BJ (cell line): Measurements from ENCODE around the gene ITK. TPM values are rescaled to one million over a fixed set of nuclear protein-coding genes. Genes with fewer than 3 reads are reported as not detected.

ENCODE experiments used
- CTCF ChIA-PET: fragments of 350-600 bp; formaldehyde crosslinking; extraction: SDS; loops from one replicate; lab custom pipeline; 2021; ENCODE audit warnings: antibody characterized with exemption, inconsistent platforms; lab: Yijun Ruan, JAX
- POLR2A ChIA-PET: fragments of 300-600 bp; sonication (Branson Sonifier 250); formaldehyde crosslinking; extraction: SDS; loops from one replicate; lab custom pipeline; 2021; ENCODE audit warnings: antibody characterized with exemption; lab: Charles Lee
- DNase-seq: peaks from one replicate; pipeline ENCODE4 v3.0.0-alpha.2; 2011; ENCODE audit warnings: low read depth
- H3K27me3 ChIP-seq: 2 replicates; pipeline ENCODE4 v1.6.0; 2011; ENCODE audit warnings: low read length; ENCODE audit not compliant: control insufficient read depth, insufficient read depth
- H3K36me3 ChIP-seq: 2 replicates; pipeline ENCODE4 v1.5.1; 2011; ENCODE audit warnings: low read length; ENCODE audit not compliant: control insufficient read depth, insufficient read depth
- H3K4me3 ChIP-seq: 2 replicates; pipeline ENCODE4 v1.5.1; 2011; ENCODE audit warnings: low read depth, mild to moderate bottlenecking, control low read depth, low read length
- CTCF ChIP-seq: IDR thresholded peaks from 2 replicates; pipeline ENCODE4 v1.5.1; 2011; ENCODE audit warnings: low read depth, mild to moderate bottlenecking, control low read depth, inconsistent platforms, low read length, moderate library complexity; ENCODE audit not compliant: insufficient read depth
- polyA plus RNA-seq: library from polyadenylated mRNA; depleted of rRNA; stranded (reverse); fragments of >200 nt; gene quantifications from 2 replicates; pipeline ENCODE4 v1.2.3, GENCODE V29; 2011

The ITK gene
- polyA plus RNA-seq, 1 experiment = not detected

GRCh38 chr5:157155297-157155696 is 25.3 kb upstream of the ITK start:
- TF ChIP-seq CTCF = no peak
- DNase-seq = no peak
- no peak overlapping the region for H3K4me3 ChIP-seq
- POLR2A ChIA-PET = no interaction called here
- peaks cover 2% of the 10 kb centered on the region; the same call in 1 of the 2 replicates for H3K27me3 ChIP-seq
- CTCF ChIA-PET = no interaction called here
- H3K36me3 ChIP-seq = no peaks in the 10 kb centered on the region

GRCh38 chr5:157157293-157157891 is 23.2 kb upstream of the ITK start:
- Histone ChIP-seq H3K27me3 (peaks cover 2% of the 10 kb centered on the region; the same call in 1 of the 2 replicates), H3K4me3 (no peak overlapping the region), H3K36me3 (no peaks in the 10 kb centered on the region)
- CTCF ChIA-PET = no interaction called here
- POLR2A ChIA-PET = no interaction called here
- TF ChIP-seq CTCF = no peak
- DNase-seq = no peak

GRCh38 chr5:157159209-157159751 is 21.4 kb upstream of the ITK start:
- ChIA-PET CTCF (no interaction called here), POLR2A (no interaction called here)
- H3K27me3 ChIP-seq = peaks cover 2% of the 10 kb centered on the region; the same call in 1 of the 2 replicates
- no peak for TF ChIP-seq CTCF
- no peaks in the 10 kb centered on the region for H3K36me3 ChIP-seq
- H3K4me3 ChIP-seq = no peak overlapping the region
- no peak for DNase-seq

GRCh38 chr5:157160001-157160400 is 20.6 kb upstream of the ITK start:
- POLR2A ChIA-PET = no interaction called here
- no peak overlapping the region for H3K4me3 ChIP-seq
- TF ChIP-seq CTCF = no peak
- CTCF ChIA-PET = no interaction called here
- H3K27me3 ChIP-seq = peaks cover 2% of the 10 kb centered on the region; the same call in 1 of the 2 replicates
- H3K36me3 ChIP-seq = no peaks in the 10 kb centered on the region
- no peak for DNase-seq

GRCh38 chr5:157161996-157162395 is 18.6 kb upstream of the ITK start:
- no peak for TF ChIP-seq CTCF
- ChIA-PET POLR2A (no interaction called here), CTCF (interaction anchor here (0.8 kb wide), 1 partner anchor 600 kb away, joined by 3 read pairs; no protein-coding TSS in a partner anchor)
- Histone ChIP-seq H3K36me3 (no peaks in the 10 kb centered on the region), H3K27me3 (peaks cover 3% of the 10 kb centered on the region), H3K4me3 (no peak overlapping the region)
- no peak for DNase-seq
